Measurements from ENCODE around the gene DOC2A.

The DOC2A gene

GRCh38 chr16:29994600-29995323, 16.1 kb downstream of the DOC2A start:
- DNase-seq, result peak in 30 of 42 donors; percentile 50 to 83 (median 74)
- intact Hi-C loops (cut with DNase I), result loop anchor here (2.0 to 10.0 kb wide), 3 partner anchors 20 to 180 kb away; partner anchors contain the start of genes PAGR1 and PRRT2

- intact Hi-C loops (cut with DNase I), result loop anchor here (2.0 to 10.0 kb wide), 3 partner anchors 19 to 179 kb away; partner anchors contain the start of genes PAGR1 and PRRT2
- no peak for DNase-seq
Observed at GRCh38 chr16:29993903-29994599, 16.8 kb downstream of the DOC2A start.

- no peak for DNase-seq
- intact Hi-C loops (cut with DNase I), result loop anchor here (10.0 kb wide), 2 partner anchors 61 to 179 kb away; partner anchors contain the start of genes PAGR1 and PRRT2
Observed at GRCh38 chr16:29993191-29993902, 17.5 kb downstream of the DOC2A start.

GRCh38 chr16:29992344-29992967, 18.4 kb downstream of the DOC2A start:
- intact Hi-C loops (cut with DNase I), result loop anchor here (10.0 kb wide), 2 partner anchors 62 to 178 kb away; partner anchors contain the start of genes PAGR1 and PRRT2
- no peak for DNase-seq

- DNase-seq, result no peak
- intact Hi-C loops (cut with DNase I), result loop anchor here (10.0 kb wide), 2 partner anchors 63 to 177 kb away; partner anchors contain the start of genes PAGR1 and PRRT2
Observed at GRCh38 chr16:29991571-29991904, 19.3 kb downstream of the DOC2A start.

GRCh38 chr16:29990883-29991570, 19.8 kb downstream of the DOC2A start:
- intact Hi-C loops (cut with DNase I), result loop anchor here (10.0 kb wide), 2 partner anchors 64 to 176 kb away; partner anchors contain the start of genes PAGR1 and PRRT2
- no peak for DNase-seq

GRCh38 chr16:29990034-29990433, 20.8 kb downstream of the DOC2A start:
- no peak for DNase-seq
- intact Hi-C loops (cut with DNase I), result loop anchor here (10.0 kb wide), 2 partner anchors 65 to 175 kb away; partner anchors contain the start of genes PAGR1 and PRRT2

GRCh38 chr16:29989111-29989858, 21.5 kb downstream of the DOC2A start:
- intact Hi-C loops (cut with DNase I), result no loop called here
- DNase-seq, result no peak

- no peak for DNase-seq
- intact Hi-C loops (cut with DNase I), result no loop called here
Observed at GRCh38 chr16:29988346-29989075, 22.3 kb downstream of the DOC2A start.

GRCh38 chr16:29987371-29988085, 23.3 kb downstream of the DOC2A start:
- no peak for DNase-seq
- intact Hi-C loops (cut with DNase I), result no loop called here

GRCh38 chr16:29986931-29987330, 23.9 kb downstream of the DOC2A start:
- intact Hi-C loops (cut with DNase I), result no loop called here
- no peak for DNase-seq

- intact Hi-C loops (cut with DNase I), result no loop called here
- no peak for DNase-seq
Observed at GRCh38 chr16:29986231-29986630, 24.6 kb downstream of the DOC2A start.

GRCh38 chr16:29985271-29985811, 25.5 kb downstream of the DOC2A start:
- intact Hi-C loops (cut with DNase I), result no loop called here
- no peak for DNase-seq

GRCh38 chr16:29984764-29985147, 26.1 kb downstream of the DOC2A start:
- no peak for DNase-seq
- intact Hi-C loops (cut with DNase I), result no loop called here

- intact Hi-C loops (cut with DNase I), result no loop called here
- DNase-seq, result no peak
Observed at GRCh38 chr16:29984137-29984763, 26.6 kb downstream of the DOC2A start.
